ENCODE measurements around the gene CYP2A7.
"Not testable (repeated sequence)": the region's sequence is repeated elsewhere in the genome, so short reads cannot be mapped to it uniquely, and the experiment has no call there.

DNA sequence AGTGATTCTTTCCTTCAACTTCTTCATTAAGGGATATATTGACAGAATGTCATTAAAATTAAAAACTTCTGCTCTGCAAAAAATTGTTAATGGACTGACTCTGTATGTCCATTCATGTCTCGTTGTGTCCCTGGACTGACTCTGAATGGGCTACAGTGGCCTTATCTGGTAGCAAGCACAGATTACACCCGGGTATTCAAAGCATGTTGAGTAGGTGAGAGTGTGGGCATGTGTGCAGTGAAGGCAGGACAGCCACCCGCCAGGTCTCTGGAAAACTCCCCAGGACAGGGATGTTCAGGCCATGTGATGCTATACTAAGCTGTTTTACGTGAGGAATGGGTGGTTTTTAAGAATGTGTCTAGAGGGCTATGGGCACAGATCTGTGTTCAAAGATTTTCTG, 7.2 kb downstream of the CYP2A7 start:
- TF ChIP-seq, protein P1, sequence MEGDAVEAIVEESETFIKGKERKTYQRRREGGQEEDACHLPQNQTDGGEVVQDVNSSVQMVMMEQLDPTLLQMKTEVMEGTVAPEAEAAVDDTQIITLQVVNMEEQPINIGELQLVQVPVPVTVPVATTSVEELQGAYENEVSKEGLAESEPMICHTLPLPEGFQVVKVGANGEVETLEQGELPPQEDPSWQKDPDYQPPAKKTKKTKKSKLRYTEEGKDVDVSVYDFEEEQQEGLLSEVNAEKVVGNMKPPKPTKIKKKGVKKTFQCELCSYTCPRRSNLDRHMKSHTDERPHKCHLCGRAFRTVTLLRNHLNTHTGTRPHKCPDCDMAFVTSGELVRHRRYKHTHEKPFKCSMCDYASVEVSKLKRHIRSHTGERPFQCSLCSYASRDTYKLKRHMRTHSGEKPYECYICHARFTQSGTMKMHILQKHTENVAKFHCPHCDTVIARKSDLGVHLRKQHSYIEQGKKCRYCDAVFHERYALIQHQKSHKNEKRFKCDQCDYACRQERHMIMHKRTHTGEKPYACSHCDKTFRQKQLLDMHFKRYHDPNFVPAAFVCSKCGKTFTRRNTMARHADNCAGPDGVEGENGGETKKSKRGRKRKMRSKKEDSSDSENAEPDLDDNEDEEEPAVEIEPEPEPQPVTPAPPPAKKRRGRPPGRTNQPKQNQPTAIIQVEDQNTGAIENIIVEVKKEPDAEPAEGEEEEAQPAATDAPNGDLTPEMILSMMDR (optimal IDR thresholded peaks at IDR 0.05 in 1 of 3, IDR thresholded peaks at IDR 0.05 in 1 of 3, conservative IDR thresholded peaks at IDR 0.05 in 1 of 3; ENCODE audit: extremely low read depth in 1 of 3, insufficient read depth in 2 of 3, low read length in 3 of 3) = not testable (repeated sequence)
- not testable (repeated sequence) for TF ChIP-seq EZH2 (IDR thresholded peaks at IDR 0.05; ENCODE audit: low read length)

Data from keratinocyte (primary cell).